Measurements from ENCODE around the gene PLAC1. TPM values are rescaled to one million over a fixed set of nuclear protein-coding genes. Genes with fewer than 3 reads are reported as not detected.

Gene PLAC1
- total RNA-seq, 1 experiment from 2014 or later = 0.51 TPM

DNA sequence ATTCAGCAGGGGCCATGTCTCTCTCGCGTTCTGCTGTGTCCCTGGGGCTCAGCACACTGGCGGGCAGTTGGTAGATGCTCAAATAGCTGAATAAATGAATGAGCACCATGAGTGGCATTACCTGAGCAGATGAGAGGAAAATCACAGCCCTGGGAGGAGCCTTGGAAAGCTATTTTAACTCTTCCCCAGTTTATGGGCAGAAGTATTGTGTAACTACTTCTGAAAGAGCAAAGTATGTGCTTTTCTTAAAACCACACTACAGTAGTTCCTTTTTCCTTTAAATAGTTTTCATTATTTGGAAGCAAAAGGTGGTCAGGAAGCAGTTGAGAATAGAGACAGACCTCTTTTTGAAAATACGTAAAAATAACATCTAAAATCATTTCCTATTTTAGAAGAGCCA lies 3.0 kb upstream of the PLAC1 start:
- ATAC-seq (no peak), DNase-seq (ENCODE audit: low read depth, low spot score) (no peak)
- POLR2A ChIA-PET = interaction anchor here (0.6 kb wide), 1 partner anchor 205 kb away, joined by 3 read pairs; no protein-coding TSS in a partner anchor
- H3K36me3 ChIP-seq (ENCODE audit: control insufficient read depth, insufficient read depth, low read length) = no peaks in the 10 kb centered on the region
- H3K27ac ChIP-seq (ENCODE audit: low read length) = no peak overlapping the region
- H3K4me3 ChIP-seq (ENCODE audit: low read depth in 2 of 2, low read length in 2 of 2) = no peak overlapping the region
- in situ Hi-C loops (cut with HindIII; ENCODE audit: low pct_unique_long_range_greater_than_20kb, low sequenced_read_pairs) = no loop called here
- TF ChIP-seq POLR2AphosphoS5 (IDR thresholded peaks at IDR 0.05; ENCODE audit: low read depth, low read length) (no peak), TCF7L2 (IDR thresholded peaks at IDR 0.05; ENCODE audit: low read depth, low read length) (no peak), SIN3A (IDR thresholded peaks at IDR 0.05; ENCODE audit: borderline replicate concordance, insufficient read depth, low read depth, low read length) (no peak)
- TF ChIP-seq, protein P1, sequence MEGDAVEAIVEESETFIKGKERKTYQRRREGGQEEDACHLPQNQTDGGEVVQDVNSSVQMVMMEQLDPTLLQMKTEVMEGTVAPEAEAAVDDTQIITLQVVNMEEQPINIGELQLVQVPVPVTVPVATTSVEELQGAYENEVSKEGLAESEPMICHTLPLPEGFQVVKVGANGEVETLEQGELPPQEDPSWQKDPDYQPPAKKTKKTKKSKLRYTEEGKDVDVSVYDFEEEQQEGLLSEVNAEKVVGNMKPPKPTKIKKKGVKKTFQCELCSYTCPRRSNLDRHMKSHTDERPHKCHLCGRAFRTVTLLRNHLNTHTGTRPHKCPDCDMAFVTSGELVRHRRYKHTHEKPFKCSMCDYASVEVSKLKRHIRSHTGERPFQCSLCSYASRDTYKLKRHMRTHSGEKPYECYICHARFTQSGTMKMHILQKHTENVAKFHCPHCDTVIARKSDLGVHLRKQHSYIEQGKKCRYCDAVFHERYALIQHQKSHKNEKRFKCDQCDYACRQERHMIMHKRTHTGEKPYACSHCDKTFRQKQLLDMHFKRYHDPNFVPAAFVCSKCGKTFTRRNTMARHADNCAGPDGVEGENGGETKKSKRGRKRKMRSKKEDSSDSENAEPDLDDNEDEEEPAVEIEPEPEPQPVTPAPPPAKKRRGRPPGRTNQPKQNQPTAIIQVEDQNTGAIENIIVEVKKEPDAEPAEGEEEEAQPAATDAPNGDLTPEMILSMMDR (IDR thresholded peaks at IDR 0.05) = no peak
- intact Hi-C loops (cut with micrococcal nuclease; ENCODE audit: unreplicated experiment) = no loop called here
- no peaks in the 10 kb centered on the region for H3K9me3 ChIP-seq (ENCODE audit: control insufficient read depth, insufficient read depth, low read depth, low read length)
- no peaks in the 10 kb centered on the region for H3K27me3 ChIP-seq (ENCODE audit: control insufficient read depth, insufficient read depth, low read length)
- H3K4me1 ChIP-seq (ENCODE audit: control insufficient read depth, insufficient read depth, low read length) = no peaks in the 10 kb centered on the region
- CTCF ChIA-PET = no interaction called here
- BruUV-seq (replicated peaks) = no TSS peak

DNA sequence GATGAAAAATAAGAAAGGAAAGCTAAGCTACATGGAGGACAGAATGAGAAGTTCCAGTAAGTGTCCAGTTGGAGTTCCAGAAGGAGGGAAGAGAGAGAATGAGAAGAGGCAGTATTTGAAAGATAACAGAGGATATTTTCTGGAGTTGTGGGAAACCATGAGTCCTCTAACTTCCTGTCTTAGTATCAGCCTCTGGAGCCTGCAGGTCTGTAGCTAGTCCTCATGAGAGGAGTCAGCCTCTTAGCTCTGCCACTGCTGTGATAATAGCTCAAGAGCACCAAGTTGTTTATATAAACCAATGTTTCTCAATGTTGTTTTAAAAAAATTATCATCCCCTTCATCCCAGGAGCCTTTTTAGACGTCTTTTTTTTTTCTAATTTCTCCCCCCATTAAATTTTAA lies 2.4 kb upstream of the PLAC1 start:
- Histone ChIP-seq H3K27me3 (ENCODE audit: control insufficient read depth, insufficient read depth, low read length) (no peaks in the 10 kb centered on the region), H3K4me3 (ENCODE audit: low read depth in 2 of 2, low read length in 2 of 2) (no peak overlapping the region), H3K4me1 (ENCODE audit: control insufficient read depth, insufficient read depth, low read length) (no peaks in the 10 kb centered on the region), H3K9me3 (ENCODE audit: control insufficient read depth, insufficient read depth, low read depth, low read length) (no peaks in the 10 kb centered on the region), H3K27ac (ENCODE audit: low read length) (no peak overlapping the region), H3K36me3 (ENCODE audit: control insufficient read depth, insufficient read depth, low read length) (no peaks in the 10 kb centered on the region)
- DNase-seq (ENCODE audit: low read depth, low spot score) (no peak), ATAC-seq (no peak)
- CTCF ChIA-PET = no interaction called here
- POLR2A ChIA-PET = interaction anchor here (0.7 kb wide), 1 partner anchor 114 kb away, joined by 4 read pairs; no protein-coding TSS in a partner anchor
- TF ChIP-seq SIN3A (IDR thresholded peaks at IDR 0.05; ENCODE audit: borderline replicate concordance, insufficient read depth, low read depth, low read length) = no peak
- intact Hi-C loops (cut with micrococcal nuclease; ENCODE audit: unreplicated experiment) (no loop called here), in situ Hi-C loops (cut with HindIII; ENCODE audit: low pct_unique_long_range_greater_than_20kb, low sequenced_read_pairs) (no loop called here)
- no TSS peak for BruUV-seq (replicated peaks)

DNA sequence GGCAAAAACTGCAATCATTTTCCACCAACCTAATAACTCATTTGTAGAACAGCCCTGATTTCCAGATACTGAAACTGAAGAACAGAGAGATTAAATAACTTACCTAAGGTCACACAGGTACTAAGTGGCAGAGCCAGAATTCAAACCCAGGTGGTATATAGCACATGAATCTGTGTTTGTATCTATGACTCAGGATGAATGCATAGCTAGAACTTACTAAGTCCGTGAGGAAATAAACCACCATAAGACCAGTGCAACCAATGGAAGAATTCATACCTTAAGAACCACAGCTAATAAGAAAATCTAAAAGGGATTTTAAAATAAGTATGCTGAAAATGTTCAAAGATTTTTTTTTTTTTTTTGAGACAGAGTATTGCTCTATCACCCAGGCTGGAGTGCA lies 1.5 kb upstream of the PLAC1 start:
- Histone ChIP-seq H3K36me3 (ENCODE audit: control insufficient read depth, insufficient read depth, low read length) (no peaks in the 10 kb centered on the region), H3K9me3 (ENCODE audit: control insufficient read depth, insufficient read depth, low read depth, low read length) (no peaks in the 10 kb centered on the region), H3K4me1 (ENCODE audit: control insufficient read depth, insufficient read depth, low read length) (no peaks in the 10 kb centered on the region), H3K27ac (ENCODE audit: low read length) (no peak overlapping the region), H3K4me3 (ENCODE audit: low read depth in 2 of 2, low read length in 2 of 2) (no peak overlapping the region), H3K27me3 (ENCODE audit: control insufficient read depth, insufficient read depth, low read length) (no peaks in the 10 kb centered on the region)
- DNase-seq (ENCODE audit: low read depth, low spot score) (no peak), ATAC-seq (no peak)
- CTCF ChIA-PET = no interaction called here
- intact Hi-C loops (cut with micrococcal nuclease; ENCODE audit: unreplicated experiment) = no loop called here
- TF ChIP-seq, protein P1 (IDR thresholded peaks at IDR 0.05) = no peak
- TF ChIP-seq SIN3A (IDR thresholded peaks at IDR 0.05; ENCODE audit: borderline replicate concordance, insufficient read depth, low read depth, low read length) (no peak), POLR2AphosphoS5 (IDR thresholded peaks at IDR 0.05; ENCODE audit: low read depth, low read length) (no peak), TCF7L2 (IDR thresholded peaks at IDR 0.05; ENCODE audit: low read depth, low read length) (no peak)
- TF ChIP-seq, protein P2, sequence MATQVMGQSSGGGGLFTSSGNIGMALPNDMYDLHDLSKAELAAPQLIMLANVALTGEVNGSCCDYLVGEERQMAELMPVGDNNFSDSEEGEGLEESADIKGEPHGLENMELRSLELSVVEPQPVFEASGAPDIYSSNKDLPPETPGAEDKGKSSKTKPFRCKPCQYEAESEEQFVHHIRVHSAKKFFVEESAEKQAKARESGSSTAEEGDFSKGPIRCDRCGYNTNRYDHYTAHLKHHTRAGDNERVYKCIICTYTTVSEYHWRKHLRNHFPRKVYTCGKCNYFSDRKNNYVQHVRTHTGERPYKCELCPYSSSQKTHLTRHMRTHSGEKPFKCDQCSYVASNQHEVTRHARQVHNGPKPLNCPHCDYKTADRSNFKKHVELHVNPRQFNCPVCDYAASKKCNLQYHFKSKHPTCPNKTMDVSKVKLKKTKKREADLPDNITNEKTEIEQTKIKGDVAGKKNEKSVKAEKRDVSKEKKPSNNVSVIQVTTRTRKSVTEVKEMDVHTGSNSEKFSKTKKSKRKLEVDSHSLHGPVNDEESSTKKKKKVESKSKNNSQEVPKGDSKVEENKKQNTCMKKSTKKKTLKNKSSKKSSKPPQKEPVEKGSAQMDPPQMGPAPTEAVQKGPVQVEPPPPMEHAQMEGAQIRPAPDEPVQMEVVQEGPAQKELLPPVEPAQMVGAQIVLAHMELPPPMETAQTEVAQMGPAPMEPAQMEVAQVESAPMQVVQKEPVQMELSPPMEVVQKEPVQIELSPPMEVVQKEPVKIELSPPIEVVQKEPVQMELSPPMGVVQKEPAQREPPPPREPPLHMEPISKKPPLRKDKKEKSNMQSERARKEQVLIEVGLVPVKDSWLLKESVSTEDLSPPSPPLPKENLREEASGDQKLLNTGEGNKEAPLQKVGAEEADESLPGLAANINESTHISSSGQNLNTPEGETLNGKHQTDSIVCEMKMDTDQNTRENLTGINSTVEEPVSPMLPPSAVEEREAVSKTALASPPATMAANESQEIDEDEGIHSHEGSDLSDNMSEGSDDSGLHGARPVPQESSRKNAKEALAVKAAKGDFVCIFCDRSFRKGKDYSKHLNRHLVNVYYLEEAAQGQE (IDR thresholded peaks at IDR 0.05; ENCODE audit: insufficient read depth in 1 of 2, low read depth in 2 of 2, low read length in 1 of 2) = no peak
- BruUV-seq (replicated peaks) = no TSS peak
- POLR2A ChIA-PET = no interaction called here
- in situ Hi-C loops (cut with HindIII; ENCODE audit: low pct_unique_long_range_greater_than_20kb, low sequenced_read_pairs) = no loop called here
